Skin of body (tissue), 2 donors: ENCODE measurements around the gene PTPN11. TPM values are rescaled to one million over a fixed set of nuclear protein-coding genes. Genes with fewer than 3 reads are reported as not detected.
"Not testable (repeated sequence)": the region's sequence is repeated elsewhere in the genome, so short reads cannot be mapped to it uniquely, and the experiment has no call there.

Source experiments
- DNase-seq: peaks from one replicate; lab custom pipeline; 2025; lab: John Stamatoyannopoulos, UW
- total RNA-seq: library from RNA; depleted of rRNA; stranded (reverse); fragments of >200 nt; gene quantifications from one replicate; pipeline ENCODE4 v1.2.3, GENCODE V29; 2014

The PTPN11 gene
- total RNA-seq, 1 donor from 2014 or later = 46.7 TPM

DNA sequence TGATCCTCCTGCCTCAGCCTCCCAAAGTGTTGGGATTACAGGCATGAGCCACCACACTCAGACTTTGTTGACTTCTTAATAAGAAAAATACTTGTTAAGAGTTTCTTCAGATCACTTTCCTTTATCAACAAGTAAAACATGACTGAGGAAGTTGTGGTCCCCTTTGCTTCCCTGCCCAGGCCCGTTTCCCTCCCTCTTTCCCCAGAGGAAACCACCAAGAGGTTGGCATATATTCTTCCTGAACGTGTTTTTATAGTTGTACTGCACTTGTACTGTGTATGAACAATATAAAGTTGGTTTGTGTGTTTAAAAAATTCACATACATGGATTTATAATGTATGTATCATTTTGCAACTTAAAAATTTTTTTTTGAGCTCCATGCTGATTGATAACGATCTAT is 28.4 kb downstream of the PTPN11 start:
- no peak for DNase-seq

DNA sequence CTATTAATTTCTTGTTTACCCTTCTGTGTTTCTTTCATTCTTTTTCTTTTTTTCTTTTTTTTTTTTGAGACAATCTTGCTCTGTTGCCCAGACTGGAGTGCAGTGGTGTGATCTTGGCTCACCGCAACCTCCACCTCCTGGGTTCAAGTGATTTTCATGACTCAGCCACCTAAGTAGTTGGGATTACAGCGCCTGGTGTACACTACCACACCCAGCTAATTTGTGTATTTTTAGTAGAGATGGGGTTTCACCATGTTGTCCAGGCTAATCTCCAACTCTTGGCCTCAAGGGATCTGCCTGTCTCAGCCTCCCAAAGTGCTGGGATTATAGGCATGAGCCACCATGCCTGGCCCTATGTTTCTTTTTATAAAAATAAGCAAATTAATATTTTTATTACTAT is 29.4 kb downstream of the PTPN11 start:
- not testable (repeated sequence) for DNase-seq

DNA sequence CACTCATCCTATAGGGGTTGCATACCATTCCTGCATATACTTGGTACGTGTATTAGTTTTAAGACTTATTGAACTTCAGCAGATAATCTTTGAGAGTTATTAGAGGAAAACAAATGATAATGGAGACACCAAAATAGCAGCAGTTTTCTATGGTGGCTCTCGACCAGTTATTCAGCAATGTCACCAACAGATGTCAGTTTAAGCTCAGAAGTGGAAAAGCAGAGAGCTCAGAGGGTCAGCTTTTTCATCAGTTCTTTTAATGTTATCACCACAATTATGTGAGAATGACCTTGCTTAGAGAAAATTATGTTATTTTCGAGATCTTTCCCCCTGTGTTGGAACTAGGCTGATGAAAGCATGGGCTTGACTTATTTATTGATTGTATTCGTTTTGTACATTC is 32.0 kb downstream of the PTPN11 start:
- no peak for DNase-seq

DNA sequence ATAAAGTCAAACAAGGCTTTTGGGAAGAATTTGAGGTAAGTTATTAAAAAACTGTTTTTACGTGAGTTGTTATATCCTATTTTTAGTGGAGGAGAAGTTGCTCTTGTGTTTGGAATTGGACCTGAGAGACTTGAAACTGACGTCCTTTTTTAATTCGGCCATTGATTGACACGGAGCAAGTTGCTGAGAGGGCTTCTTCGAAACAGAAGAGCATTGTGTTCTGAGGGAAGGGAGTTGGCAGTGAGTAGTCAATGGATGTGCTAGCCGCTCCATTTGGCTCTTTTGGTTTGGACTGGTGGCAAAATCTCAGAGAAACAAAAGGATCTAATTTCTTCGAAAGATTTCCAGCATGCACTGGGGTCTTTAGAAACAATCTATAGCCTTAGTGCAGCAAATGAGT is 37.3 kb downstream of the PTPN11 start:
- DNase-seq = no peak

DNA sequence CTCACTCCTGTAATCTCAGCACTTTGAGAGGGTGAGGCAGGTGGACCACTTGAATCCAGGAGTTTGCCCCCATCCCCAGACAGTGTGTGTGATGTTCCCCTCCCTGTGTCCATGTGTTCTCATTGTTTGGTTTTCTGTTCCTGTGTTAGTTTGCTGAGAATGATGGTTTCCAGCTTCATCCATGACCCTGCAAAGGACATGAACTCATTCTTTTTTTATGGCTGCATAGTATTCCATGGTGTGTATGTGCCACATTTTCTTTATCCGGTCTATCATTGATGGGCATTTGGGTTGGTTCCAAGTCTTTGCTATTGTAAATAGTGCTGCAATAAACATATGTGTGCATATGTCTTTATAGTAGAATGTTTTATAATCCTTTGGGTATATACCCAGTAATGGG is 38.4 kb downstream of the PTPN11 start:
- DNase-seq = not testable (repeated sequence)

DNA sequence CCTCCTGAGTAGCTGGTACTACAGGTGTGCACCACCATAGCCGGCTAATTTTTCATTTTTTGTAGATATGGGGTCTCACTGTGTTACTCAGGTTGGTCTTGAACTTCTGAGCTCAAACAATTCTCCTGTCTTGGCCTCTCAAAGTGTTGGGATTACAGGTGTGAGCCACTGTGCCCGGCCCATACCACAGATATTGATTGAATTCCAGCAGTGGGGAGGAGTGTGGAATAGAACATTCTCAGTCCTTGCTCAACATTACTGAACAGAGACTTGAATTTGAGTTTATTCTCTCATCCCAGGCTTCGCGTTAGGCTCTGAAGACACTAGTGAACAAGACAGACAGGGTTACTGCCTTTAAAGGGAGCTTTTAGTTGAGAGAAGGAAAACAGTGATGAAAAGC is 39.6 kb downstream of the PTPN11 start:
- no peak for DNase-seq

DNA sequence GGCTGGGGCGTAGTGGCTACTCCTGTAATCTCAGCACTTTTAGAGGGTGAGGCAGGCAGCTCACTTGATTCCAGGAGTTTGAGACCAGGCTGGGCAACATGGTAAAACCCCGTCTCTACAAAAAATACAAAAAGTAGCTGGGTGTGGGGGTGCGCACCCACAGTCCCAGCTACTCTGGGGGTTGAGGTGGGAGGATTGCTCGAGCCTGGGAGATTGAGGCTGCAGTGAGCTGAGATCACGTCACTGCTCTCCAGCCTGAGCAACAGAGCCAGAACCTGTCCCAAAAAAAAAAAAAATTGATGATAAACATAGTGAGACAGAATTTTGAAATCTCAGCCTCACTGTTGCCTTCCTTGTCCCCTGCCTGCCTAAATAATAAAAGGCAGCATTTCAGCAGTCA is 40.0 kb downstream of the PTPN11 start:
- DNase-seq = no peak

DNA sequence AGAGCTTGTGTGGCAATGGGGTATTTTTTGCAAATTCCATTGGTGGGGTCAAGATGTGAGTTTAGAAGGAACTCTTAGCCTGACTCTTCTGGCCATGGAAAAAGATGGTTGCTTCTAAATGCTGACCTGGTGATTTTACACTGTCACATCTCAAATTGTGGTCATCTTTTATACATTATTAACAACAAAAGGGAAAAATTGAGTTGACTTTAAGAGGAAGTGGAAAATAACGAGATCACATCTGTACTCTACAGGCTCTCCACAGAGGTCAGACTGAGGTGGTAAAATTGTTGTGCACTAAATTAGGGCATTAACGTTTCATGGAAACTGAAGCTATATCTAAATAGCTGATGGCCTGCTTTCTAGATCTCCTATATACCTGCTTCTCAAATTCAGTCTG is 44.7 kb downstream of the PTPN11 start:
- no peak for DNase-seq

DNA sequence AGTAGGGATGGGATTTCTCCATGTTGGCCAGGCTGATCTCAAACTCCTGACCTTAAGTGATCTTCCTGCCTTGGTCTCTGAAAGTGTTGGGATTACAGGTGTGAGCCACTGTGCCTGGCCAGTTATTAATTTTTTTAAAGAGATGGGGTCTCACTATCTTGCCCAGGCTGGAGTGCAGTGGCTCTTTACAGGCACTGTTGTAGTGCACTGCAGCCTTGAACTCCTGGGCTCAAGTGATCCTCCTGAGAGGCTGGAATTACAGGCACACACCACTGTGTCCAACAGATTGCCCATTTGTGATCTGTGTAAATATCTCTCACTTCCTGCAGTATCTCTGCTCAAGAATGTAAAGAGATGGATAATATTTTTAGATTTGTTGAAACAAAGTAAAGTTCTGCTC is 45.9 kb downstream of the PTPN11 start:
- DNase-seq = no peak

DNA sequence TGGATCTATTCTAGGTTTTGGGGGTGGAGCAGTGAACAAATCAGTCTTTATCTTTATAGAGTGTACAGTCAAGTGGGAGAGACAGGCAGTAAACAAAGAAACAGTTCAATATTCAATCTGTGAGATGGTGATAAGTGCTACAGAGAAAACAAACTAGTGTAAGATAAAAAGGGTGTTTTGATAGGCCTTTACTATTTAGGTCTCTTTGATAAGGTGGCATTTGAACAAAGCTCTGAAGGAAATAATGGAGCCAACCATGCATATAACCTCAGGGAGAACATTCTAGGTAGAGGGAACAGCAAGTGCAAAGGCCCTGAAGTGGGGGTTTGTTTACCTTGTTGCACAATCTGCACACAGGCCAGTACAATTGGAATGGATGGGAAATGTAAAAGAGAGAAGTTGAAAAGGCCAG is 47.3 kb downstream of the PTPN11 start:
- no peak for DNase-seq

DNA sequence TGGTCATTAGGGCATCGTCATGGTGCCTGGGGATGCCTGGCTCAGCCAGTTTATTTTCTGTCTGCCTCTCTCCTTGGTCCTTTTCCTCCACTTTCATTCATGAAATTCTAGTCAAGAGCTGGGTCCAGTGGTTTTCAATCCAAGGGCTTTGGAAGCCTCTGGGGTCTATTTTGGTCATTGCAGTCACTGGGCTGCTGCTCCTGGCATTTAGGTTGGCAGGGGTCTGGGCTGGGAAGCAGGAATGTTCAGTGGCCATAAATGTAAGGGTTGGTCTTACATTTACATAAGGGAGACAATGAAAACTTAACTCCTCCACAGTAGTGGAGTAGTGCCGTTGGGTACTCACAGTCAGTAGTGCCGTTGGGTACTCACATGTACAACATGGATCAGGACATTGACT is 48.1 kb downstream of the PTPN11 start:
- no peak for DNase-seq

DNA sequence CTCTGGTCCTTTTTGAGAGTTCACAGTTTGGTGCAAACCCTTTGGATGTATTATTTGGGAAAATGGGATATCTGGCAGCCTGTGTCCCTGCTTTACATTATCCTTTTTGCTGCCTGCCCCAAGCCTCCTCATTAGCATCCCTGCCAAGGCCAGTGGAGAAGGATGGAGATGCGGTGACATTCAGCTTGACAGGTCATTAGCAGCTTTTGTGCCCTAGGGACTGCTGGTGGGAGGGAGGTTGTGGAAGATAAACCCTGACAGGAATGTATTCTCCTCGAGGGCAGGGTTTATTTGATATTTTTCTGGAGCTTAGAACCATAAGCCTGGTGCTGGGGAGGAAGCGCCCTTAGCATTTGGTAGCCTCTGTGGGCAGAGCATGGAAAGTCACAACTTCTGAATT is 49.3 kb downstream of the PTPN11 start:
- no peak for DNase-seq

DNA sequence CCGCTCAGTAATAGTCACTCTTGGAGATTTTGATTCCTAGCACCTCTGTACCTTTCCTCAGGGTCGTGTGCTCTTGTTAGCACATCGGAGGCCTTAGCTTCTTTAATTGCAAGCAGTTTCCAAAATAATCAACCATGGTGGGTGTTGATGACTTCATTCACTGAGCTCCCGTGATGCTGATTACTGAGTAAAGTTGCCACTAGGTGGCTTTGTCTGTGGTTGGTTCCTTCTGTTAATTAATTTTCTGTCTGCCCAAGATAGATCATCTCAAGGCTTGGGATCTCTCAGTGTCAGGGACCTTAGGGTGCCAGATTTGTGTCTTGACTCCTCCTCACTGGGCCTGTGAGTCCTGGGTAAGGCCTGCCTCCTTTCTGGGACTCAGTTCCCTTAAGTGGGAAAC is 54.3 kb downstream of the PTPN11 start:
- DNase-seq = no peak

DNA sequence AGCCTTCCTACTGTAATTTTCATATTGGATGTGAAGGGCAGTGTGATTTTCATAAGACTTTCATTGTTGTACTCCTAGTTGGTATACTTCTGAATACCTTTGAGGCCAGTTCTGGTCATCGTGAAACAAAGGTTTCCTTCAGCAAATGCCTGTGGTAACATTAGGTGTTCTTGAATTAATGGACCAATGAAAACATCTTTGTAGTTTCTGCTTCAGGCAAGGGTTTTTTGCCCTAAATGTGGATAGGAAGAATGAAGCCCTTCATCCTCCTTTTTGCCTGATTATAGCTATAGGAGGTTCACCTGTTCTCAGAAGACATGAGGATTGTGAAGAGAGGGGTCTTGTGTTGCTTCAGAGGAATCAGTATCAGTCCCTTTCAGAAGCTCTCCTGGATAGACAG is 60.7 kb downstream of the PTPN11 start:
- no peak for DNase-seq

DNA sequence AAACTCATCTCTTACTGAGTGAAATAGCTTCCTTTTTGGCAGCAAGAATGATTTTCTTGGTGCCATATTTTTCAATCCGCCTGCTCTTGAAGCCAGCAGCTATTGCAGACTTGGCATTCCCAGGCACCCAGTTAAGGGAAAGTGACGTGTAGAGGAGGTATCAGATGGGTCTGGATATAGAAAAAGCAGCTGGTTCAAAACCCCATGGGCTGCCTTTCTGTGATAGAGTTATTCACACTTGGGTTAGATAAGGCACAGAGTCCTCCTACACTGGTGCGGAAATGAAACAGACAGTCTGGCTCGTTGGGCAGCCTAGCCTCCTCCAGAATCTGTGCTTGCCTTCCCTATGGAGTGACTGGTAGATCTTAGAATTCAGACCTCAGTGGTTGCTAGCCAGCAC is 62.2 kb downstream of the PTPN11 start:
- no peak for DNase-seq

DNA sequence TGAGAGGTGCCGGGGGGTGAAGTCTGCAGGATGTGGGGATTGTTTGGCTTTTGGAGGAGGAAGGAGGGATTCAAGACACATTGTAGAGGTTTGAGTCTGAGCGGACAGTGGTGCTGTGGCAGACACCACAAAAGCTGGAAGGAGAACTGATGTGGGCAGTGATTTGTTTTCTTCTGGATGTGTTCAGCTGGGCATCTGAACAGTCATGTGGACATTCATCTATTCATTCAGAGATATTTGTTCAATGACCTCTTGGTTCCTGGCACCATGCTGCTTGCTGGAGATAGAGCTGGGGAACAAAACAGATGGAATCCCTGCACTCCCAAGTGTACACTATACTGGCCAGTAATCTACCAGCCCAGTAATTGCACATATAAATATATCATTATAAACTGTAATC is 64.0 kb downstream of the PTPN11 start:
- no peak for DNase-seq

DNA sequence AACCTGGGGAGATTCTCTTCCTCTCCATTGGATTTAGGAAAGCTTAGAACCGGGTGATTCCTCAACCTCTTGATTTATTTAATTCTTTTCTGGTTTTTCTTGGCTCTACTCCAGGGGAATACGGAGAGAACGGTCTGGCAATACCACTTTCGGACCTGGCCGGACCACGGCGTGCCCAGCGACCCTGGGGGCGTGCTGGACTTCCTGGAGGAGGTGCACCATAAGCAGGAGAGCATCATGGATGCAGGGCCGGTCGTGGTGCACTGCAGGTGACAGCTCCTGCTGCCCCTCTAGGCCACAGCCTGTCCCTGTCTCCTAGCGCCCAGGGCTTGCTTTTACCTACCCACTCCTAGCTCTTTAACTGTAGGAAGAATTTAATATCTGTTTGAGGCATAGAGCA is 67.6 kb downstream of the PTPN11 start:
- no peak for DNase-seq

DNA sequence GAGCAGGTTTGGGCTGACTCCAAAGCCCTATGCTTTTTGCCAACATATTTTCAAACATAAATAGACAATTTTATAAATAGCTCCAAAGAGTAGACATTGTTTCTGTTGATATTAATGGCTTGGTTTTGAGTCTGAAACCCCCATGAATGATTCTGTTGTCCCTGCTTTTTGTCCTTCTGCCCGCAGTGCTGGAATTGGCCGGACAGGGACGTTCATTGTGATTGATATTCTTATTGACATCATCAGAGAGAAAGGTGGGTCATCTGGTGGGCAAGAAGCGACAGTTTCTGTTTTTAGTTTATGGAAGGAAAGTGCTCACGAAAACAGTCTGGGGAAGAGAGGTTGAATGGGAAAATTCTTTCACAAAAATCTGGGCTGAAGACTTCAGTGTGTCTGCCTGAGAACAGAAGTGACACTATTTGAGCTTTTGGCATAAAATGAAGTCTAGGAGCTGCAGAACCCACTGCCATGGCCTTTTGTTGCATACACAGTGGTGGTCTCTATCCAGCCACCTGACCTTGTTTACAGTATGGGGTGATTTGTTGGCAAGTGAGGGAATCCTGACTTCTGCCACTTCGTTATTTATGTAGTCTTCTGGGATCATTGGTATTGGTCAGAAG is 69.6 kb downstream of the PTPN11 start:
- no peak for DNase-seq

DNA sequence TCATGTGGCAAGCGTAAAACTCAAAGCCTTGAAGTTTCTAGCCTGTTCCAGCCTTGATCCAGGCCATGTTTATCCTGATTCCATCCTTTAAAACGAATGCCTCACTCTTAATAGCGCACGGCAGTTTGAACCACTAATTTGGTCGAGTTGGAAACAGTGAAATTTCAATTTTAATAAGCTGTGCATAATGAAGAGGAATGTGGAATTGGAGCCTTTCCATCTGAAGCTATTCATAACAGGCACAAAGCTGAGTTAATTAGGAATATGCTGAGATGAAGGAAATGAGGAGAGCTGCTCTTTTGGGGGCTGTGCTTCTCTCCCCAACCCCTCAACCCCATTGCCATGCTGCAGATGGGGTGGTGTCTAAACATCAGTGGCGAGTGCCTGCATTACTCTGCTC is 70.7 kb downstream of the PTPN11 start:
- no peak for DNase-seq

DNA sequence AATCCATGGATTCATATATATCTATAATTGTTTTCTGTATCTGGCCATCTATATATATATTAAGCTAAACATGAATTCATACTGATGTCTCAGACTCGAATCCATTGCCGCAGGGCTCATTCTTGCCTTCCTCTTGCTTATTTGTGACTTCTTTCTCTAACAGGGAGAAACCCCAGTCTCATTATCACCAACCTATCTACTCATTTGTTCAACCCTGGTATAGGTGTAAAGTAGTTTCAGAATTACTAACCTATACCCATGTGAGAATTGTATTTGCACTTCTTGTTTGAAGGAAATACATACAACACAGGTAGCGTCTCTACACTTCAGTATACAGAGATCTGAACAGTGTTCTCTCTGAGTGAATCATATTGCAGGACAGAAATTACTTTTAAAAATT is 77.7 kb downstream of the PTPN11 start:
- DNase-seq = no peak

DNA sequence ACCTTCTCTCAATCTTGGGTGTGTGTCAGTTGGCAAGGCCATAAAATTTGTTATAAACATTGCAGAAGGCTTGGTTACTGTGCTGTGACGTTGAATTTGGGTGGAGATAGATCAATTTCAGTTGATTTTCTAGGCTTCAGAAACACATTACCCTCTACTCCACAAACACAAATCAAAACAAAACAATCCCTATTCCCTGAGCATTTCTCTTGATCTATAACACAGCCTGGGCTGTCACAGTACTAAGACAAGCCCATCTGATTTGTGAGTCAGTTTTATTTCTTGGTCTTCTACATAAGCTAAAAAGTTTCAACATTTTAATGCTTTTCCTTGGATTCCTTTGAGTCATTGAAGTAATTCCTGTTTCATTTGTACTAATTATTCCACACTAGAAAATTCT is 79.8 kb downstream of the PTPN11 start:
- no peak for DNase-seq

DNA sequence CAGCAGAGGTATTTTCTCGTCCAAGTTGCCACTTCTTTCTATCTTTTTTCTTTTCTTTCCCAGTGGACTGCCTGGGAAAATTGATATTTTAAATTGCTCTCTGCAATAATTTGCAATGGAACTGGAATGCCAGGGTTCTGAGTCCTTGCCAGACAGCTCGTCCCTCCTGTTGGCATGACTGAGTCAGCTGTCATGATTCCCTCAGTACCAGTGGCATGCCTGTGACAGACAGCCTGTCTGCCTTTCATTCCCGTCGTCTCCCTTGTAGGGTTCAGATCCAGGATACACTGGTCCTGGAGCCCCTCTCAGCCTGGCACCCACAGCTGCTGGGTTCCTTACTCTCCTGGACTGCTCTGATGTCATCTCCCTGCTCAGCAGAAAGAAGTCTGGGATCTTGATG is 84.8 kb downstream of the PTPN11 start:
- no peak for DNase-seq

DNA sequence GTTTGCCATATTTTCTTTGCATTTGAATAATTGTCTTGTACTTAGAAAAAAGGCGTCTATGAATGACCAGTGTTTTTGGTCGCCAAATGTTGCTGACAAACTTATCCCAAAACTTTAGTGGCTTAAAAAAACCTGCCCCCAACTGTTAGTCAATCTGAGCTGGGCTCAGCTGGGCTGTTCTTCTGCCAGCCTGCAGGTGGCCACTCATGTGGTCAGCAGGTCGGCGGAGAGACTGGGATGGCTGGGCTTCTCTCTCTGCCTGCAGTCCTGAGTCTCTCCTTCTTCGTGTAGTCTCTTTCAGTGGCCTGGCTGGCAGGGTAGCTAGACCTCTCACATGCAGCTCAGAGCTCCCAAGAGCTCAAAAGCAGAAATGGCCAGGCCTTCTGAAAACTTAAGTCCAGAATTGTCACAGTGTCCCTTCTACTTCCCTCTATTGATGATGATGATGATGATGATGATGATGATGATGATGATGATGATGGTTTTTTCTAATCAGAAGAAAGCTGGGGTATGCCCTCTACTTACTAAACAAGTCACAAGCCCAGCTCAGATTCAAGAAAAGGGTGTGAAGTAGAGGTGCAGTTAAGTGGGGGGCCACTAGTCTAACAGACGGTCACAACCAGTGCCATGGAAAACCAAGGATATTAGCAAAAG is 87.9 kb downstream of the PTPN11 start:
- DNase-seq = no peak

DNA sequence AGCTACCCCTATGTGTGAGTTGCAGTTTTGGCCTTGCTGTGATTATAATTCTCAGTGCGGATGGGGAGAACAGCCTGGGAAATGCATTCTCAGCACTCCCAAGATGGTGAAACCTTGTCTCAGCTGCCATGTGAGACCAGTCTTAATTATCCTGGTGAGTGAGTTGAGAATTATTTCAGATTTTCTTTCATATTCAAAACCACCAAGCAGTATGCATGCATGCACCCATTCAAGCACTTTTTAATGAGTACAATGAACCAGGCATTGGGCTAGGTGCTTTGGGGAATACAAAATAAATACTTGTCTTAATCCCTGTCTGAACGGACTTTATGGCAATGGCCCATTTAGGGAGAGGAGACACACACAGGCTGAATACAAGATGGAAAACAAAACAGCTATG is 94.7 kb downstream of the PTPN11 start:
- no peak for DNase-seq
